ENCODE measurements around the gene ZDHHC8.

ZDHHC8 gene

GRCh38 chr22:20173246-20173645 lies 41.6 kb downstream of the ZDHHC8 start:
- H3K27ac ChIP-seq (ENCODE audit: low read depth, low read length) = no peak overlapping the region
- H3K9ac ChIP-seq (ENCODE audit: low read length) = no peak overlapping the region
- no peaks in the 10 kb centered on the region for H3K9me3 ChIP-seq (ENCODE audit: control insufficient read depth, insufficient read depth, low read depth, low read length)
- H3K4me3 ChIP-seq (ENCODE audit: low read depth, low read length) = no peak overlapping the region
- H3K4me1 ChIP-seq (ENCODE audit: control insufficient read depth, insufficient read depth, low read length) = no peaks in the 10 kb centered on the region; the same call in 1 of the 2 replicates
- H3K36me3 ChIP-seq (ENCODE audit: control insufficient read depth, insufficient read depth, low read length) = no peaks in the 10 kb centered on the region
- H3K27me3 ChIP-seq (ENCODE audit: control insufficient read depth, insufficient read depth, low read length) = no peaks in the 10 kb centered on the region

GRCh38 chr22:20173772-20174171 lies 42.2 kb downstream of the ZDHHC8 start:
- Histone ChIP-seq H3K4me1 (ENCODE audit: control insufficient read depth, insufficient read depth, low read length) (no peaks in the 10 kb centered on the region; the same call in 1 of the 2 replicates), H3K27me3 (ENCODE audit: control insufficient read depth, insufficient read depth, low read length) (no peaks in the 10 kb centered on the region), H3K9me3 (ENCODE audit: control insufficient read depth, insufficient read depth, low read depth, low read length) (no peaks in the 10 kb centered on the region), H3K4me3 (ENCODE audit: low read depth, low read length) (no peak overlapping the region), H3K36me3 (ENCODE audit: control insufficient read depth, insufficient read depth, low read length) (no peaks in the 10 kb centered on the region), H3K27ac (ENCODE audit: low read depth, low read length) (no peak overlapping the region), H3K9ac (ENCODE audit: low read length) (no peak overlapping the region)

GRCh38 chr22:20174785-20175596 lies 43.4 kb downstream of the ZDHHC8 start:
- Histone ChIP-seq H3K27me3 (ENCODE audit: control insufficient read depth, insufficient read depth, low read length) (no peaks in the 10 kb centered on the region), H3K9ac (ENCODE audit: low read length) (no peak overlapping the region), H3K4me1 (ENCODE audit: control insufficient read depth, insufficient read depth, low read length) (no peaks in the 10 kb centered on the region; the same call in 1 of the 2 replicates), H3K4me3 (ENCODE audit: low read depth, low read length) (no peak overlapping the region), H3K36me3 (ENCODE audit: control insufficient read depth, insufficient read depth, low read length) (no peaks in the 10 kb centered on the region), H3K27ac (ENCODE audit: low read depth, low read length) (no peak overlapping the region), H3K9me3 (ENCODE audit: control insufficient read depth, insufficient read depth, low read depth, low read length) (no peaks in the 10 kb centered on the region)

- Histone ChIP-seq H3K4me1 (ENCODE audit: control insufficient read depth, insufficient read depth, low read length) (no peaks in the 10 kb centered on the region; the same call in 1 of the 2 replicates), H3K27ac (ENCODE audit: low read depth, low read length) (no peak overlapping the region), H3K9ac (ENCODE audit: low read length) (no peak overlapping the region), H3K9me3 (ENCODE audit: control insufficient read depth, insufficient read depth, low read depth, low read length) (no peaks in the 10 kb centered on the region), H3K4me3 (ENCODE audit: low read depth, low read length) (no peak overlapping the region), H3K27me3 (ENCODE audit: control insufficient read depth, insufficient read depth, low read length) (no peaks in the 10 kb centered on the region), H3K36me3 (ENCODE audit: control insufficient read depth, insufficient read depth, low read length) (no peaks in the 10 kb centered on the region)
Measured at GRCh38 chr22:20175597-20175900, 43.9 kb downstream of the ZDHHC8 start.

- no peaks in the 10 kb centered on the region; the same call in 1 of the 2 replicates for H3K4me1 ChIP-seq (ENCODE audit: control insufficient read depth, insufficient read depth, low read length)
Measured at GRCh38 chr22:20176421-20177085, 44.9 kb downstream of the ZDHHC8 start.

GRCh38 chr22:20177217-20177911 lies 45.8 kb downstream of the ZDHHC8 start:
- Histone ChIP-seq H3K4me1 (ENCODE audit: control insufficient read depth, insufficient read depth, low read length) (no peaks in the 10 kb centered on the region; the same call in 1 of the 2 replicates), H3K9ac (ENCODE audit: low read length) (no peak overlapping the region), H3K9me3 (ENCODE audit: control insufficient read depth, insufficient read depth, low read depth, low read length) (no peaks in the 10 kb centered on the region), H3K27ac (ENCODE audit: low read depth, low read length) (no peak overlapping the region), H3K27me3 (ENCODE audit: control insufficient read depth, insufficient read depth, low read length) (no peaks in the 10 kb centered on the region), H3K36me3 (ENCODE audit: control insufficient read depth, insufficient read depth, low read length) (no peaks in the 10 kb centered on the region), H3K4me3 (ENCODE audit: low read depth, low read length) (no peak overlapping the region)

More at GRCh38 chr22:20176421-20177085, 44.9 kb downstream of the ZDHHC8 start:
- Histone ChIP-seq H3K4me3 (ENCODE audit: low read depth, low read length) (no peak overlapping the region), H3K9ac (ENCODE audit: low read length) (no peak overlapping the region), H3K36me3 (ENCODE audit: control insufficient read depth, insufficient read depth, low read length) (no peaks in the 10 kb centered on the region), H3K27me3 (ENCODE audit: control insufficient read depth, insufficient read depth, low read length) (no peaks in the 10 kb centered on the region), H3K27ac (ENCODE audit: low read depth, low read length) (no peak overlapping the region), H3K9me3 (ENCODE audit: control insufficient read depth, insufficient read depth, low read depth, low read length) (no peaks in the 10 kb centered on the region)

- Histone ChIP-seq H3K9me3 (ENCODE audit: control insufficient read depth, insufficient read depth, low read depth, low read length) (no peaks in the 10 kb centered on the region), H3K36me3 (ENCODE audit: control insufficient read depth, insufficient read depth, low read length) (no peaks in the 10 kb centered on the region), H3K4me1 (ENCODE audit: control insufficient read depth, insufficient read depth, low read length) (no peaks in the 10 kb centered on the region; the same call in 1 of the 2 replicates), H3K4me3 (ENCODE audit: low read depth, low read length) (no peak overlapping the region), H3K27ac (ENCODE audit: low read depth, low read length) (no peak overlapping the region), H3K27me3 (ENCODE audit: control insufficient read depth, insufficient read depth, low read length) (no peaks in the 10 kb centered on the region), H3K9ac (ENCODE audit: low read length) (no peak overlapping the region)
Measured at GRCh38 chr22:20178075-20178914, 46.7 kb downstream of the ZDHHC8 start.

GRCh38 chr22:20178915-20179227 lies 47.3 kb downstream of the ZDHHC8 start:
- no peak overlapping the region for H3K27ac ChIP-seq (ENCODE audit: low read depth, low read length)
- no peaks in the 10 kb centered on the region for H3K27me3 ChIP-seq (ENCODE audit: control insufficient read depth, insufficient read depth, low read length)
- no peaks in the 10 kb centered on the region; the same call in 1 of the 2 replicates for H3K4me1 ChIP-seq (ENCODE audit: control insufficient read depth, insufficient read depth, low read length)
- H3K4me3 ChIP-seq (ENCODE audit: low read depth, low read length) = no peak overlapping the region
- no peak overlapping the region for H3K9ac ChIP-seq (ENCODE audit: low read length)
- H3K36me3 ChIP-seq (ENCODE audit: control insufficient read depth, insufficient read depth, low read length) = no peaks in the 10 kb centered on the region
- no peaks in the 10 kb centered on the region for H3K9me3 ChIP-seq (ENCODE audit: control insufficient read depth, insufficient read depth, low read depth, low read length)

- Histone ChIP-seq H3K27me3 (ENCODE audit: control insufficient read depth, insufficient read depth, low read length) (no peaks in the 10 kb centered on the region), H3K27ac (ENCODE audit: low read depth, low read length) (no peak overlapping the region), H3K4me3 (ENCODE audit: low read depth, low read length) (no peak overlapping the region), H3K9me3 (ENCODE audit: control insufficient read depth, insufficient read depth, low read depth, low read length) (no peaks in the 10 kb centered on the region), H3K36me3 (ENCODE audit: control insufficient read depth, insufficient read depth, low read length) (no peaks in the 10 kb centered on the region), H3K4me1 (ENCODE audit: control insufficient read depth, insufficient read depth, low read length) (no peaks in the 10 kb centered on the region; the same call in 1 of the 2 replicates), H3K9ac (ENCODE audit: low read length) (no peak overlapping the region)
Measured at GRCh38 chr22:20179455-20180244, 48.0 kb downstream of the ZDHHC8 start.

GRCh38 chr22:20180245-20180630 lies 48.6 kb downstream of the ZDHHC8 start:
- Histone ChIP-seq H3K4me1 (ENCODE audit: control insufficient read depth, insufficient read depth, low read length) (no peaks in the 10 kb centered on the region; the same call in 1 of the 2 replicates), H3K4me3 (ENCODE audit: low read depth, low read length) (no peak overlapping the region), H3K9me3 (ENCODE audit: control insufficient read depth, insufficient read depth, low read depth, low read length) (no peaks in the 10 kb centered on the region), H3K9ac (ENCODE audit: low read length) (no peak overlapping the region), H3K36me3 (ENCODE audit: control insufficient read depth, insufficient read depth, low read length) (no peaks in the 10 kb centered on the region), H3K27ac (ENCODE audit: low read depth, low read length) (no peak overlapping the region), H3K27me3 (ENCODE audit: control insufficient read depth, insufficient read depth, low read length) (no peaks in the 10 kb centered on the region)
